ENCODE results near the gene ATP6V0C.

GRCh38 chr16:2518823-2519710, 5.3 kb downstream of the ATP6V0C start:
- TF ChIP-seq CTCF (IDR thresholded peaks at IDR 0.05): no peak
- TF ChIP-seq POLR2A (IDR thresholded peaks at IDR 0.05): no peak

Measured in ovary (tissue), 3 donors.